Measurements from ENCODE around the gene GOLT1B. TPM values are rescaled to one million over a fixed set of nuclear protein-coding genes. Genes with fewer than 3 reads are reported as not detected.

Gene GOLT1B
- total RNA-seq, 1 donor = 99.3 TPM

DNA sequence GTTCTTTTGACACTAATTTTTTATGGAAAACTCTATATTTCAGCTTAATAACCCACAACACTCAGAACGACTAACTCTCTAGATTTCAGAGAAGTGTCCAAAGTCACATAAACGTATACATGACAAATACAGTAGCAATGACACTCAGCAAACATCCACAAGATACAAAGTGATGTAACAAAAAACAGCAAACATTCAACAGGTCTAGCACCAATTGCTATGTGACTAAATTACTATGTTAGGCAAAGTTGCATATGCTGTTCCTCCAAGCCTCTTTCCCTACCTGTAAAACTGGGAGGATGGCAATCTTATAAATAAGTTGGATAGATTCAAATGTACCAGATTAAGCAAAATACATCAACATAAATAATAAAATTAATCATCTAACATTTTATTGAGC lies 1.8 kb upstream of the GOLT1B start:
- peak overlapping the region; percentile 4 for H3K4me3 ChIP-seq (ENCODE audit: low read depth, low read length)
- TF ChIP-seq, protein P1, sequence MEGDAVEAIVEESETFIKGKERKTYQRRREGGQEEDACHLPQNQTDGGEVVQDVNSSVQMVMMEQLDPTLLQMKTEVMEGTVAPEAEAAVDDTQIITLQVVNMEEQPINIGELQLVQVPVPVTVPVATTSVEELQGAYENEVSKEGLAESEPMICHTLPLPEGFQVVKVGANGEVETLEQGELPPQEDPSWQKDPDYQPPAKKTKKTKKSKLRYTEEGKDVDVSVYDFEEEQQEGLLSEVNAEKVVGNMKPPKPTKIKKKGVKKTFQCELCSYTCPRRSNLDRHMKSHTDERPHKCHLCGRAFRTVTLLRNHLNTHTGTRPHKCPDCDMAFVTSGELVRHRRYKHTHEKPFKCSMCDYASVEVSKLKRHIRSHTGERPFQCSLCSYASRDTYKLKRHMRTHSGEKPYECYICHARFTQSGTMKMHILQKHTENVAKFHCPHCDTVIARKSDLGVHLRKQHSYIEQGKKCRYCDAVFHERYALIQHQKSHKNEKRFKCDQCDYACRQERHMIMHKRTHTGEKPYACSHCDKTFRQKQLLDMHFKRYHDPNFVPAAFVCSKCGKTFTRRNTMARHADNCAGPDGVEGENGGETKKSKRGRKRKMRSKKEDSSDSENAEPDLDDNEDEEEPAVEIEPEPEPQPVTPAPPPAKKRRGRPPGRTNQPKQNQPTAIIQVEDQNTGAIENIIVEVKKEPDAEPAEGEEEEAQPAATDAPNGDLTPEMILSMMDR (IDR thresholded peaks at IDR 0.05; ENCODE audit: insufficient read depth, low read depth, low read length) = no peak
- DNase-seq (ENCODE audit: low read depth) = no peak

DNA sequence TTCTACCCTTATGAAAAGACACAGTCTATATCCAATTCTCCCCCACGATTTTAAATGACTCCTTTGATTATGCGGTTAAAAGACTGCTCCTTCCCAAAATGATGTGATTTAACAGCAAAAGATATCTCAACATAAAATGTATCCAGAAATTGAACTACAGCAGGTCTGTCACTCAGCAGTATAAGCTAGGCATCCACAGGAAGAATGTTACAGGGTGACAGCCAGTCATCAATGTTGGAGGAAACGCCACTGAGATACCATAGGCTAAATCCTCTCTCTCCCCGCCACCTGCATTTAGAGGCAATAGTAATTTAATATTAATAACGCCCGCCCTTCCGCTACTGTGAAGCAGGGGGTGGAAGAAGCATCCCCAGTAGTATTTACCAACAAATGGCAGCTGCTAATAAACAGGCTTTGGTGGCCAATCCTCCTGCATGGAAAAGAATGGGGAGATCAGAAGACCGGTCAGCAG lies 767 bp upstream of the GOLT1B start:
- no peak for DNase-seq (ENCODE audit: low read depth)
- TF ChIP-seq, protein P1 (IDR thresholded peaks at IDR 0.05; ENCODE audit: insufficient read depth, low read depth, low read length) = no peak

DNA sequence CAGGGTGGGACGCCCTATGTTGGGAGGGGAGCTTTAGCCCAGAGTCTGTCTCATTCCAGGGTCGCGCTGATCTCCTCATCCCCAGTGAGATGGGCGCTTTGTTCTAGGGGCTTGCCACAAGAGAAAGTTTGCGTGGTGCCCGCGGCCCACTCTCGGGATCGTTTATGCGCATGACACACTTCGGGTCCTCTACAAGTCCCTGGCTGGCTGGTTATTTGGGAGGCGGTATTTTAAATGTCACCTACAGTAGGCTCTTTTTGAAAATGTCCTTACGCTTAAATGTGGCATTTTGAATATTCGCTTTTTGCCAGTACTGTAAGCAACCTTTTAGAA lies 541 bp downstream of the GOLT1B start:
- DNase-seq (ENCODE audit: low read depth) = peak; percentile 52
- TF ChIP-seq, protein P1 (IDR thresholded peaks at IDR 0.05; ENCODE audit: insufficient read depth, low read depth, low read length) = no peak
- peak overlapping the region; percentile 99 for H3K4me3 ChIP-seq (ENCODE audit: low read depth, low read length)

More for the DNA sequence above, 767 bp upstream of the GOLT1B start:
- H3K4me3 ChIP-seq (ENCODE audit: low read depth, low read length) = peak overlapping the region; percentile 99

DNA sequence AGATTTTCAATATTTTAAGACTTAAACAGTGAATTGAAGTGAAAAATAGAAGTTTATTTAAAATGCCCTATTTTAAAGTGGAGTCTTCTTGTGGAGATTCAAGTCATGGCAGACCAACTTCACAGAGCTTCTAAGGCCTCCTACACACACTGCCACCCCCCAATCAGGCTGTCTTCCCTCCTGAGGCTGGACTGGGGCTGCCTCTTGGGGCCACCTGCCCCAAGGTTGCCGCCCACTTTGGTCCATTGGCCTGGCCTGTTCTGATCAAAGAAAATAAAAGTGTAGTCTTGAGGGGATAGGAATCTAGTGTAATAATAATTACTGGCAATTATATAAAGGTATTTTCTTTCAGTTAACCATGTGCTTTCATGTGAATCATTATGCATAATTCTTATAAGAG lies 1.3 kb downstream of the GOLT1B start:
- DNase-seq (ENCODE audit: low read depth) = no peak
- peak overlapping the region; percentile 99 for H3K4me3 ChIP-seq (ENCODE audit: low read depth, low read length)

DNA sequence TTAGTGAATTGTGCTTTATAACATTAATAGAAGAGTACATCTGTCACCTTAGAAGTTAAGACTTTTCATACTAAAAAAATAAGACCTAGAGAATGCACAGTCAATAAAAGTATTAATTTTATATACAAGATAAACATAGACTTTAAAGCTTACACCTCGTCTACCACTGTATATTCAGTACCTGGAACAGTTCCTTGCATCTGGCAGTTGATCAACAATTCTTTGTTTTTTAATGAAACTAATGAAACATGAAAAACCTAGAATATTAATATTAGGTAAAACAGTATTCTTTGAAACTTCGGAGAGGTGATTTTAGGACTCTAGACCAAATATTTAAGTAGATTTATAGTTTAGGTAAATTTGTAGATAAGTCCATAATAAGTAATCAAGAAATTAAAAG lies 4.3 kb downstream of the GOLT1B start:
- H3K4me3 ChIP-seq (ENCODE audit: low read depth, low read length) = no peak overlapping the region
- TF ChIP-seq, protein P1 (IDR thresholded peaks at IDR 0.05; ENCODE audit: insufficient read depth, low read depth, low read length) = no peak
- no peak for DNase-seq (ENCODE audit: low read depth)

More for the DNA sequence above, 1.3 kb downstream of the GOLT1B start:
- TF ChIP-seq, protein P1 (IDR thresholded peaks at IDR 0.05; ENCODE audit: insufficient read depth, low read depth, low read length) = no peak

DNA sequence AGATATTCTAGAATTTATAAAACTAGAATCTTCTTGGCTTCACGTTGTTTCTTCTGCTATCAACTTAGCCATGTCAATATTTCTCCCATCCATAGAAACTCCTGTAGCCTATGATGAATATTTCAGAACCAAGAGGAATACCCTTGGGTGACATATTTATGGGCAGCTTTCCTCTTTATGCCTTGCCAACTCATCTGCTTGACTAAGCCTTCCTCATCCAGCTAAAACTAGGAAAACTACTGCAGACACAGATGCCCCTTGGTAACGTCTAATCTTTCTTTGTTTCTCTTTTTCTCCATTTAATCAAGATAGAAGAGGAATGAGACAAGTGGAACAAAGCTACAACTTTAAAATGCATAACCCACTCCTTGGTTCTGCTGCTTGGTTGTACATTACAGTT lies 6.3 kb downstream of the GOLT1B start:
- TF ChIP-seq, protein P1 (IDR thresholded peaks at IDR 0.05; ENCODE audit: insufficient read depth, low read depth, low read length) = no peak
- no peak for DNase-seq (ENCODE audit: low read depth)

DNA sequence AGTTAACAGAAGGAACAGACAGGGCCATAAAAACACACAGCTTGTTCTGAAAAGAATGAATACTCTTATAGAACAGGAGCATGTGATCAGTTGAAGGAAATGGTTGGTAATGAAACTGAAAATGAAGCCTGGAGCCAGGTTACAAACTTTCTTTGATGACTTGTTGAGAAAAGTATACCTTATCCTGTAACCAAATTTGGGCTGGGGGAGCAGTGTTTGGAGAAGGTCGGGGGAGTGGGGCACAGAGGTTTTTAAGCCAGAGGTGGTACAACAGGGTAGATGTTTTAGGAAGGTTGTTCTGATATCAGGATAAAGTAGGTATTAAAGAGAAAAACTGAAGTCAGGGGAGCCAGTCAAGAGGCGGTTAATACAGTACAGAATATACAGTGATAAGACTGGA lies 8.2 kb downstream of the GOLT1B start:
- no peak for DNase-seq (ENCODE audit: low read depth)
- TF ChIP-seq, protein P1 (IDR thresholded peaks at IDR 0.05; ENCODE audit: insufficient read depth, low read depth, low read length) = no peak
- no peak overlapping the region for H3K4me3 ChIP-seq (ENCODE audit: low read depth, low read length)

More for the DNA sequence above, 6.3 kb downstream of the GOLT1B start:
- no peak overlapping the region for H3K4me3 ChIP-seq (ENCODE audit: low read depth, low read length)
